ENCODE data around the gene CPSF2.
"Not testable (repeated sequence)": the region's sequence is repeated elsewhere in the genome, so short reads cannot be mapped to it uniquely, and the experiment has no call there.

CPSF2 gene

DNA sequence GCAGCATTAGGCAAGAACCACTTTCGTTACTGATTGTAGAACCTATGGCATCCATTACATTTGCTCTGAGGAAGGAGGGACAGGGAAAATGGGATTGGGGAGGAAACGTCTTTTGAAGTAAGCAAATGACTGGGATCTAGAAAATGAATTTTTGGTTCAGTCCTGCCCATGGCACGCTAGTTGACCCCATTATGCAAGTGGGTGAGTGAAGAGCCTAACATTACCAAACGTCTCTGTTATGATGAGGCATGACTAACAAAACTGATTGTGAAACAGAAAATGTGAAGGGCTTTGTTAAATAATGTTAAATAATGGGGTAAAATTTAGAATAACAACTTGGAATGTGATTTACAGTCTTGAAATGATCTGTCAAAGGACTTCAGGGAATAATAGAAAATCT lies 38.9 kb downstream of the CPSF2 start:
- no peak for DNase-seq (ENCODE audit: low read depth)

DNA sequence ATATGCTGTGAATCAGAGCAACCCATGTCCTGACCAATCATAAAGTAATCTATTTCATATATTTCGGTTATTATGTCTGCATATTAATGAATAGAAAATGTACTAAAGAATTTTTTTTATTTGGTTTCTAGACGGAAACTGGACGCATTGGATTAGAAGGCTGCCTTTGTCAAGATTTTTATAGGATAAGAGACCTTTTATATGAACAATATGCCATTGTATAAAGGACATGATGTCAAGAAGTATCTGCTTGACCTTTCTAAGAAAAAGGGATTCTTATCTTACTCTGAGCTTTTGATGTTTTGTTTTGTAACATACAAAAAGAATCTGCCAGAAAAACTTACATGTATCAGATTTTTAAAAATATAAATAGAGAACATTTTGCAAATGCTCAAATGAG lies 39.8 kb downstream of the CPSF2 start:
- no peak for DNase-seq (ENCODE audit: low read depth)

DNA sequence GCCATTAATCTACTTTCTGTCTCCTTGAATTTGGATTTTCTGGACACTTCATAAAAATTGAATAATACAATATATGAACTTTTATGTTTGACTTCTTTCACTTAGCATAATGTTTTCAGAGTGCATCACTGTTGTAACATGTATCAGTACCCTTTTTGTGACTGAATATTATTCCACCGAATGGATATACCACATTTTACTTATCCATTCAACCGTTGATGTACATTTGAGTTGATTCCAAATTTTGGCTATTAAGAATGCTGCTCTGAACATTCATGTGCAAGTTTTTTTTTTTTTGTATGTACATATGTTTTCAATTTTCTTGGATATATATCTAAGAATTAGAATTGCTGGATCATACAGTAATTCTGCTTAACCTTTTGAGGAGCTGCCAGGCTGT lies 43.2 kb downstream of the CPSF2 start:
- DNase-seq (ENCODE audit: low read depth): no peak

DNA sequence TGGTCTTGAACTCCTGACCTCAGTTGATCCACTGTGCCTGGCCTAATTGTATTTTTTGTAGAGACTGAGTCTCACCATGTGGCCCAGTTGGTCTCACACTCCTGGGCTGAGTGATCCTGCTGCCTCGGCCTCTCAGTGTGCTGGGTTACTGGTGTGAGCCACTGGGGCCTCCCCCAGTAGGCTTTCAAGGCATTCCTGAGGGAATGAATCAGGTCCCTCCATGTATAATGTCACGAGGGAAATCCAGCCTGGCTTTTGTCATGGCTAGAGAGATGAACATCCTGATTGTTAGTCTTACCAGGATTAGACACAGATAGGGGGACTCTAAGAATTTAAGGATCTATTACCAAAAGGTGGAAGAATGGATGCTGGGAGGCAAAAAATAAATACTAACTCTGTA lies 51.9 kb downstream of the CPSF2 start:
- no peak for DNase-seq (ENCODE audit: low read depth)

DNA sequence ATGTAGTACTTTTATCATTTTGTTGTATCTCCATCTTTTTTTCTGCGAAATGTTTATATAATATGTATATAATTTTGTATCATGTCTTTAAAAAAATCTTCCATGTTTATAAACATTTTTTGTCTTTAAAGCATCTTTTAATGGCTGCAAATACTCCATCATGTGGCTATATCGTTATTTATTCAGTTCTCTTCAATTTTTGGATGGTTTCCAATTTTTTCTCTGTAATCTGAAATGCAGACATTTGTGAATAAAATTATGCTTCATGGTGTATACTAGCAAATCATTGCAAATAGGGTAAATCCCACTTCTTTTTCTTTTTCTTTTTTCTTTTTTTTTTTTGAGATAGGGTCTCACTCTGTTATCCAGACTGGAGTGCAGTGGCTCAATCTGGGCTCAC lies 54.0 kb downstream of the CPSF2 start:
- DNase-seq (ENCODE audit: low read depth): no peak

DNA sequence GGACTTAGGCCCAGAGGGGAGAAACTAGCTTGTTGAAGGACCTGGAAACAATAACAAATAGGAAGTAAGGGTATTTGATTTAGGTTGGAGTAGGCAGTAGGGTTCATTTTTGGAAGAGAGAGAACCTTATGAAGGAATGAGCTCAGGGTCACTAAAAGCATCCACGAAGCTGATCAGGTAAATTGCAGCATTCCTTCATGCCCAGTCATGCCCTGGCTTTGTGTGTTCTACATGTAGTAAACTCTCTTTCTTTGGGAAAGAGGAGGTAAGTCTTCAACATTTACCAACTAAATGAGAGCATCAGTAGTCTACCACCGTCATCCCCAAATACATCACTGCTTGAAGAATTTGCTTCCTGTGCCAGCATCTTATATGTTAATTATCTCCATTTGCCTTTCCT lies 54.7 kb downstream of the CPSF2 start:
- DNase-seq (ENCODE audit: low read depth): no peak

DNA sequence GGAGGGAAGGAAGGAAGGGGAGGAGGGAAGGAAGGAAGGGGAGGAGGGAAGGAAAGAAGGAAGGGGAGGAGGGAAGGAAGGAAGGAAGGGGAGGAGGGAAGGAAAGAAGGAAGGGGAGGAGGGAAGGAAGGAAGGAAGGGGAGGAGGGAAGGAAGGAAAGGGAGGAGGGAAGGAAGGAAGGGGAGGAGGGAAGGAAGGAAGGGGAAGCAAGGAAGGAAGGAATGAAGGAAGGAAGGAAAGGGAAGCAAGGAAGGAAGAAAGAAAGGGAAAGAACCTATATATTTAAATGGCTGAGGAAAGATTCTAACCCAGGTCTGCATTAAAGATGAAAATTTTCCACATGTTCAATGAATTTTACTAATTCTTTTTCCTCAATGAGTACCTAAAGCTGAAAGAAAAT lies 57.4 kb downstream of the CPSF2 start:
- DNase-seq (ENCODE audit: low read depth): not testable (repeated sequence)

DNA sequence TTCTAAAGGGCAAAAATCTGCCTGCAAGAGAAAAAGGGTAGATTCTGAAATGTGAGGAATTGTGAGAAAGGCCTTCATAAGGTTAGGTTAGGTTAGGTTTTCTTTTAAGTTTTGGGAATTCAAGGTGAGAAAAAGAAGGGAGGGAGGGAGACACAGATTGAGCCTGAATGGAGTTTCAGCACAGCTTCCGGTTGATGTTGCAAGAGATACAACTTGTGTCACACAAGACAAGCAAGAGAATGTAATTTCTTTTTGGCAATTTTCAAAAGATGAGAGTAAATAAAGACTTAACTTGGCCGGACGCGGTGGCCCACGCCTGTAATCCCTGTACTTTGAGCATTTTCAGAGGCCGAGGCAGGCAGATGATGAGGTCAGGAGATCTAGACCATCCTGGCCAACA lies 63.8 kb downstream of the CPSF2 start:
- no peak for DNase-seq (ENCODE audit: low read depth)

DNA sequence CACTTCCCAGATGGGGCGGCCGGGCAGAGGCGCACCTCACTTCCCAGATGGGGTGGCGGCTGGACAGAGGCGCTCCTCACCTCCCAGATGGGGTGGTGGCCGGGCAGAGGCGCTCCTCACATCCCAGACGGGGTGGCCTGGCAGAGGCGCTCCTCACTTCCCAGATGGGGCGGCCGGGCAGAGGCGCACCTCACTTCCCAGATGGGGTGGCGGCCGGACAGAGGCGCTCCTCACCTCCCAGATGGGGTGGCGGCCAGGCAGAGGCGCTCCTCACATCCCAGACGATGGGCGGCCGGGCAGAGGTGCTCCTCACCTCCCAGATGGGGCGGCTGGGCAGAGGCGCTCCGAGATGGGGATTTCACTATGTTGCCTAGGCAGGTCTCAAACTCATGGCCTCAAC lies 65.8 kb downstream of the CPSF2 start:
- DNase-seq (ENCODE audit: low read depth): not testable (repeated sequence)

DNA sequence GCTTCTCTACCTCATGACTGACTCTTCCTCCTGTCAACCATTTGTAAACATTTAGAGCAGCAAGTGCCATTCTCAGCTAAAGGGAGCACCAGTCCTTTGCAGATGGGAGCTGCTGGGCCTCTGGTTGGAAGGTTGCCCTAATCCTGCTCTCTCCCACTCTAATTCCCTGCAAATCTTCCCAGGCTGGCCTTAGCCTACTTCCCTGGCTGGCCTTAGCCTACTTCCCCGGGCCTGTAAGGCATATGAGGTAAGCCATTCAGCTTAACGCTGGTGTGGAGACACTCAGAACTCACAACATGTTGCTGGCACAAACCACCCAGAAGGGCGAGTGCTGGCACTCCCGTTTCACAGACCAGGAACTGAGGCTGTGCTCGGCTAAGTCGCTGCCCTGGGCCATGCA lies 69.0 kb downstream of the CPSF2 start:
- no peak for DNase-seq (ENCODE audit: low read depth)

DNA sequence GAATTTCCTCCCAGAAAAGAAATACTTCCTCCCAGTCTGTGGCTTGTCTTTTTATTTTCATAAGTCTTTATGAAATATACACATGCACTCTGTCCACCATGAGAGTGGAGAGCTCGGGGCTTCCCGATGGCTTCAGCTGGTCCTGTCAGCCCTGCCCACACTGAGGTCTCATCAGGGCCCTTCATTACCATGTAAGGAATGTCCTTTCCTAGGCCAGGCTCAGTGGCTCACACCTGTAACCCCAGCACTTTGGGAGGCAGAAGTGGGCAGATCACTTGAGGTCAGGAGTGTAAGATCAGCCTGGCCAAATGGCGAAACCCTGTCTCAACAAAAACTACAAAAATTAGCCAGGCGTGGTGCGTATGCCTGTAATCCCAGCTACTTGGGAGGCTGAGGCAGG lies 77.0 kb downstream of the CPSF2 start:
- no peak for DNase-seq (ENCODE audit: low read depth)

DNA sequence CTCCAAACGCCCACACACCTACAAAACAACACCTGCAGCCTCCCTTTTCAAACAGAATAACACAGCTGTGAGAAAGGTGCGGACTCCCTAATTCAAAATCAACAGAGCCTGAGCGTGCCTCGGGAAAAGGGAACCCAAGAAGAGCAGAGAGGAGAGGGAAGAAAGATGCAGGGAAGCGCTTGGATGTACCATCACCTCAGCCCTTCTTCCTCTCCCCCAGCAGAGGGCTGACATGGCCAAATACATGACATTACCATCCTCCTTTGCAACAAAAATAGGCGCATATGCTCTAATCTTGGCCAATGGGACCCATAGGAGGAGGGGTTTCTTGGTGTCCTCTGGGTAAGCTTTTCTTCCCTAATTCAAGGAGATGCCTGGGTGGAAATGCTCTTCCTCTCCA lies 78.0 kb downstream of the CPSF2 start:
- no peak for DNase-seq (ENCODE audit: low read depth)

DNA sequence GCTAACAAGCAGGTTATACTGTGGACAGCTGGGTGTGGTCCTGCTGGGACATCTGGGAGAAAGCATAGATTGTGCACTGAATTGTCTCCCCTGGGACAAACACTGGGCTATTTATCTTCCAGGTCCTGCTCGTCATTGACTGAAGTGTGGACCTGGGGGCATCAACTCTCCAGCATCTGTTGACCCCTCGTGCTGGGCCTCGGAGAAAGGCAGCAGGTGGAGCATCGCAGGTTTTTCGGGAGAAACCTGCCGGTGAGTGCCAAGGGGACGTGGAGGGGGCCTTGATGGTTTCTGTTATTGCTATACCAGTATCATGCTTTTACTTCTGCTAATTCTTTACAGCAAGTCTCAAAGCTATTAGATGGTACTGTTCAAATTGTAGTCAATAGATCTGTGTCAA lies 81.3 kb downstream of the CPSF2 start:
- DNase-seq (ENCODE audit: low read depth): no peak

DNA sequence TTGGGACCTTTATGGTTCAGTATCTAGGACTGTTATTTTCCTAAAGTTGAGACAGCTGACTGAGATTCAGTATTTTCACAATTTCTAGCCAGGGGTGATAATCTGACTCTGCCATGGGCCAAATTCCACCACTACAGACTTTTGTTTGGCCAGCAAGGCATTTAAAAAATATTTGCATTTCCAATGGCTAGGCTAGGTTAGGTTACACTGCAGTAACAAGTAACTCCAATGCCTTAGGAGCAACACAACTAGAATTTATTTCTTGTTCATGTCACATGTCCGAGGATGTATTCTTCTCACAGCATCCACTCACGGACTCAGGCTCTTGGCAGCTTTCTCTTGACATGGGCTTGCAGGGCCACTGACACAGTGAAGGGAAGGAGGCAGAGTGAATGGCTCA lies 83.0 kb downstream of the CPSF2 start:
- DNase-seq (ENCODE audit: low read depth): no peak

DNA sequence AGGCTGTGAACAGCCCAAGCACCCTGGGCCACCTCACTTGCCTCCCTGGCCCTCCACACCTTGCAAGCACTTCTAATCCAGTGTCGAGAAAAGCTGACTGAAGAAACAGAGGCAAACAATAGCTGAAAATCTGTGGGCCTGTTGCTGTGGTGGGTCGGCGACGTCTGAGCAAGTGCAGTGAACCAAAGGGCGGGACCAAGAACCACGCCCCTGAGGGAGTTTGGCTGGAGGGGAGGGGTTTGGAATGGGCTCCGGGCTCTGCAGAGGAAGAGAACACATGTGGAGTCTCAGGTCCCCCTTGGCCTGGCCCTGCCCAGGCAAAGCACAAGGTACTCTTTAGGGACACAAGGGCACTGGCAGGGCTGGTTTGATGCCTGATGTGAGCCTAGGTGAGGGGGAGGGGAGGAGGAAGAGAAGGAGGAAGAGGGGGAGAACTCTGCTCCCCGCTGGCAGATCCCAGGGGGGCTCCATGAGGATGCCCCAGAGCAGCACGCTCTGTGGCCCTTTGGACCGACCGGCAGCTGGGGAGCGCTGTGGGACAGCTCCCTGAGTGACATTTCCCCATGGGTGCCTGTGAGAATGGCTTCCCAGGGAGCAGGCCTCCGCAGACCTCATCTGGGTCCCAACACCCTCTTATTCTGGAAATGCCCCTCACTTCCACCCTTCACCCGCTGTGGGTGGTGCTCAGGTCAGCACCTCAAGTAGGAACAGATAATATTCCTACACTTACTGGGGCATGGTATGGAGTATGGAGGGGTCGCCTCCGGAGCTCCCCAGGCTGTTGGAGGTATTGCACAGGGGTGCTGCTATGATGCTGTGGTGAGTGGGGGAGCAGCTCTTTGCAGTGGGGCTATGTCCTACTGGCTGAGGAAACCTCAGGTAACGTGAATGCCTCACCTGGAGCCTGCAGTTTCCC lies 85.5 kb downstream of the CPSF2 start:
- DNase-seq (ENCODE audit: low read depth): no peak

DNA sequence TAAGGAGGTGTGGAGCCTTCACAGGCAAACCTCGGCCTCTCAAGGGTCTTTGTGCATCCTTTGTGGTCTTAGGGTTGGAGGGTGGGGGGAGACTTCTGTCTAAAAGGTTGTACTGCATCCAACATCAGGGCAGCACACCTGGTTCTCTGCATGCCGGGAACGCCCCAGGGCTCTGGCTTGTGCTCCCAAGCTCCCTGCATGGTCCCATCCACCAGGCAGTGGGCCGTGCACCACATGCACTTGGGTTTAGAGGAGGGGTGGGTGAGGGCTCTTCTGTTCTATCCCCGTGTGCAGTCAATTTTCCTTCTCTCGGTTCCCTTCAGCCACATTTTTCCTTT lies 86.1 kb downstream of the CPSF2 start:
- no peak for DNase-seq (ENCODE audit: low read depth)

DNA sequence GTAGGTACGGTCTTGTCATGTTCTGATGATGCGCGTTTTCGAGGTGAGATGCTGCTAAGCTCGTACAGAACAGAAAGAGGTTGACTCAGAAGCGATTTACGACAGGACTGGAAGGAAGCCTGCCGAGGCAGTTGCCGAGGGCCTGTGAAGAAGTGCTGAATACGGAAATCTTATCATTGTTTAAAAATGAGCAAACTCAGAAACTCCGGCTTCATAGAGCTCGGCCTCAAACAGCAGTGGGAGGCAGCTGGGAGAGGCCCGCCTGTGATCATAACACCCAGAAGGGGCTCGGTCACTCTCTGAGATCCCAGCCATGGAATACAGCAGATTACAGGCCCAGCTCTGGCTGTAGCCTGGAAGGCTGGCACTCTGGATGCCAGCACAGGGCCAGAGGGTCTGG lies 87.4 kb downstream of the CPSF2 start:
- no peak for DNase-seq (ENCODE audit: low read depth)

DNA sequence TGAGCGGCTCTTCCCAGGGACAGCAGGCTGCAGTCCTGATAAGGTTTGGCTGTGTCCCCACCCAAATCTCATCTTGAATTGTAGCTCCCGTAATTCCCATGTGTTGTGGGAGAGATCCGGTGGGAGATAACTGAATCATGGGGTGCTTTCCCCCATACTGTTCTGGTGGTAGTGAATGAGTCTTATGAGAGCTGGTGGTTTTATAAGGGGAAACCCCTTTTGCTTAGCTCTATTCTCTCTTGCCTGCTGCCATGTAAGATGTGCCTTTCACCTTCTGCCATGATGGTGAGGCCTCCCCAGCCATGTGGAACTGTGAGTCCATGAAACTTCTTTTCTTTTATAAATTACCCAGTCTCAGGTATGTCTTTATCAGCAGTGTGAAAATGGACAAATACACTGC lies 91.4 kb downstream of the CPSF2 start:
- DNase-seq (ENCODE audit: low read depth): not testable (repeated sequence)

DNA sequence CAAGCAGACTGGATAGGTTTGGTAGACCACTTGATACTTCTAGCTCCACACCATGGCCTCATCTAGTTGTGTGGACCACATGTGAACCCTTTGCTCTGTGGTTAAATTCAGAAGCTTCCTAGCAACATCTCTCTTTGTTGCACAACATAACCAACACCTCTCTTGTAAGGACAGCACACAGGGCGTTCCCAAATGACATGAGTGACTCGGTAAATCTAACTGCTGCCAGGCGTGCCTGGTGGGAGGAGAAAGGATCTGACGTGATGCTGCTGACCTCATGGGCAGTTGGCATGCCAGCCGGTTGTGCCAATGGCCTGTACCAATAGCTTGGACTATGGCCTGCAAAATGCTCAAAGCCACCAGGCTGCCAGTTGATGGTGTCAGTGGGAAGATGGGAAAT lies 93.8 kb downstream of the CPSF2 start:
- no peak for DNase-seq (ENCODE audit: low read depth)

DNA sequence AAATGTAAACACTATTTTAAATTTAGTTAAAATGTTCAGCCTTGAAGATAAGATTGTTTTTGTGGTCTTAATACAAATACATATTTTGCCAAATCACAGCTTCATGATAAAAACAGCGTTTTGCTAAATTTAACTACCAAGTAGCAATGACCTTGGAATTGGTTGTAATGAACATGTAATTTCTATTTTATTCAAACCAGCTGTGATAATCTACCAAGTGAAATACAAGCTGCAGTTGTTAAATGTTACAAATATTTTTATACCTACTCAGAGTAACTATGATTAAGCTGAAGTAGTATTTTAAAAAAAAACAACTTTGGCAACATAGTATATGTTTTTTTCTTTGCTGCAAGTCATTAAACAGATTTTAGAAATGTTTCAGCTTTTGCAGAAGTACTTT lies 96.2 kb downstream of the CPSF2 start:
- DNase-seq (ENCODE audit: low read depth): no peak
